ENCODE measurements around the gene RNF103. TPM values are rescaled to one million over a fixed set of nuclear protein-coding genes. Genes with fewer than 3 reads are reported as not detected.
"Not testable (repeated sequence)": the region's sequence is repeated elsewhere in the genome, so short reads cannot be mapped to it uniquely, and the experiment has no call there.

RNF103 gene
- total and polyA plus RNA-seq, 3 donors from 2014 or later = 48.2 to 59.7 (median 53.7) TPM

DNA sequence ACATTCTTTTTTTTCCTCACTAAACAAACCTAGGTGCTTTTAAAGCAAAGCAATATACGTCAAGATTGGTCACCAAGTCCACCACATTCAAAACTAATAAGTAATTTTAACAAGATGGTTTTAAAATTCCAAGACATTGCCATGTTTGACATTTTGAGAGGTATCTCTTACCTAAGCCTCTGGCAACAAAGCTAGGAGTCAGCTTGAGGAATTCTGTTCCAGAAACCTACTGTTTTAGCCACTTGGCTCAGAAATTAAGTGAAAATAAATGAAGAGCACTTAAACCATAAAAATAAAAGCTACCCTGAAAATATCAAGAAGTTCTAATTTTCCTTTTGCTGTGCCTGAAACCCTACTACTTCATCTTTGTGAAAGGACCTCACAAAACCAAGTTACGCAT, 30.4 kb downstream of the RNF103 start:
- intact Hi-C loops (cut with DNase I; ENCODE audit: low total_unique reads) = no loop called here
- Histone ChIP-seq H3K27me3 (no peaks in the 10 kb centered on the region), H3K36me3 (ENCODE audit: low read depth, missing control alignments) (no peaks in the 10 kb centered on the region), H3K27ac (no peak overlapping the region), H3K9me3 (no peaks in the 10 kb centered on the region), H3K4me3 (no peak overlapping the region), H3K4me1 (no peaks in the 10 kb centered on the region)
- TF ChIP-seq POLR2A (IDR thresholded peaks at IDR 0.05) (no peak), CTCF (IDR thresholded peaks at IDR 0.05) (no peak)
- 72 to 82% methylated on average over 2 of the region's 2 CpGs for WGBS, 2 donors
- no peak for DNase-seq

DNA sequence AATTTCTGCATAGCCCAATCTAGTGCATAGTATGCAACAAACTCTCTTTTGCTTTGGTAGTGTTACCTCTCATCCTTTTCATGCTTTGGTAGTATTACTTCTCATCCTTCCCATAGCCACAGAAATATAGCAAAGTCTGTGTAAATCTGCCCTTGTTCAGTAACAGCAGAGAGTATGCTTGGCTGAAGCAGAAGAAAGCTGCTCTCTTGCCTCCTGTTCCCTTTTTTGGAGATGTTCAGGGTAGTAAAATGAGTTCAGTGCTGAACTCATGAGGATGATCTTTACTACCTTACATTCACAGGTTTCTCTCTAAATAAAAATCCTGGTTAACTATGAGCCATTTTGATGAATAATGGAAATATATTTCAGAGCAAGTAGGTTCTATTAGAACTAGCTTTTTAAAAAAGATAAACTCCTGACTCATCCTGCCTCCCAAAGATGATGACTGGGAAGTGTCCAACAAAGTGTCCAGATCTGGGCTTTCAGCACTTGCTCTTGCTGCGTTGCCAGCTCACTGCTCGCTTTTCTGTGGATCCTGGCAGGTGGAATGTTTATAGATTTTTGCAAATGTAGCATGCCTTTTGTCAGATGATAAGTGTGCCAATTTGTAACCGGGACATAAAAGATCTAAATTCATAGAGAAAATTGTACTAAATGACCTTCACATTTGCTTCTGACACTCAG, 31.0 kb downstream of the RNF103 start:
- no peak overlapping the region for H3K4me3 ChIP-seq
- TF ChIP-seq CTCF (IDR thresholded peaks at IDR 0.05) (no peak), POLR2A (IDR thresholded peaks at IDR 0.05) (no peak)
- intact Hi-C loops (cut with DNase I; ENCODE audit: low total_unique reads) = no loop called here
- H3K27ac ChIP-seq = no peak overlapping the region
- 31 to 59% methylated on average over 3 of the region's 3 CpGs for WGBS, 2 donors
- DNase-seq = no peak
- no peaks in the 10 kb centered on the region for H3K9me3 ChIP-seq
- no peaks in the 10 kb centered on the region for H3K36me3 ChIP-seq (ENCODE audit: low read depth, missing control alignments)
- H3K27me3 ChIP-seq = no peaks in the 10 kb centered on the region
- H3K4me1 ChIP-seq = no peaks in the 10 kb centered on the region

GRCh38 chr2:86589701-86590100, 34.0 kb downstream of the RNF103 start:
- DNase-seq; H3K4me1 ChIP-seq; intact Hi-C loops (cut with DNase I; ENCODE audit: low total_unique reads); H3K4me3 ChIP-seq; H3K36me3 ChIP-seq (ENCODE audit: low read depth, missing control alignments); H3K9me3 ChIP-seq; H3K27me3 ChIP-seq; H3K27ac ChIP-seq: not testable (repeated sequence)
- 91 to 99% methylated on average over 5 of the region's 5 CpGs for WGBS, 2 donors

DNA sequence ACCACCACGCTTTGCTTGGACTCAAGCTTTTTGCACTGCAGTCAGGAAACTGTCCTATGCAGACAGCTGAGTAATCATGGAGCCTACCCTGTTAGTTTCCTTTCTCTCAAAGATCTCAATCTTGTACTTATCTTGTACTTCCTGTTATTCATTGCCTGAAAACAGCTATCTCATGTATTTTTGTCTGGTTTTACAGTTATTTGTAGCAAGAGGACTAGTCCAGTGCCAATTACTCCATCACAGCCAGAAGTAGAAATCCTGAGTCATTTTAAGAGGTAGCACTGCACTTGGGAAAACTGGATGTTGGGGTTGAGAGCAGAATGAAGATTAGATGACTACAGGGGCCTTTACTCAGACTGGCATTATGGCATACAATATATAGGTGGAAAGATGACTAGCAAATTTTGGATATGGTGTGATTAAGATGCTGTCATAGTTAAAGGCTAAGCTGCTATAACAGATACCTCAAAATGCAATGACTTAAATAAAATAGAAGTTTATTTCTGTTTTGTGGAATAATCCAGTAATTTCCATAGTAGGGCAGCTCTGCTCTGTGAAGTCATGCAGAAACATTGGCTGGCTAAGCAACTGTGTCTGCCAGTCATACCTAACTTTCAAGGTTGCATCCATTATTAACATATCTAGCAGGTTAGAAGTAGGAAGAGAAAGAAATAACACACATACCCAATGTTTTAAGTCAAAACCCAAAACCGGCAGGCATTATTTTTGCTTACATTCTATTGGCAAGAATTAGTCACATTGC, 39.3 kb downstream of the RNF103 start:
- no peak overlapping the region for H3K27ac ChIP-seq
- no peaks in the 10 kb centered on the region for H3K9me3 ChIP-seq
- no peaks in the 10 kb centered on the region for H3K4me1 ChIP-seq
- no peaks in the 10 kb centered on the region for H3K36me3 ChIP-seq (ENCODE audit: low read depth, missing control alignments)
- H3K27me3 ChIP-seq = no peaks in the 10 kb centered on the region
- TF ChIP-seq CTCF (IDR thresholded peaks at IDR 0.05) (no peak), POLR2A (IDR thresholded peaks at IDR 0.05) (no peak)
- WGBS, 2 donors = 83 to 84% methylated on average over 2 of the region's 2 CpGs
- no peak overlapping the region for H3K4me3 ChIP-seq
- DNase-seq = no peak
- intact Hi-C loops (cut with DNase I; ENCODE audit: low total_unique reads) = no loop called here

- no peak for DNase-seq
- H3K36me3 ChIP-seq (ENCODE audit: low read depth, missing control alignments) = no peaks in the 10 kb centered on the region
- no peaks in the 10 kb centered on the region for H3K27me3 ChIP-seq
- no peak overlapping the region for H3K27ac ChIP-seq
- H3K9me3 ChIP-seq = no peaks in the 10 kb centered on the region
- TF ChIP-seq CTCF (IDR thresholded peaks at IDR 0.05) = no peak
- no peak for TF ChIP-seq POLR2A (IDR thresholded peaks at IDR 0.05)
- no peak overlapping the region for H3K4me3 ChIP-seq
- H3K4me1 ChIP-seq = no peaks in the 10 kb centered on the region
- intact Hi-C loops (cut with DNase I; ENCODE audit: low total_unique reads) = no loop called here
Observed at GRCh38 chr2:86580560-86580959, 43.1 kb downstream of the RNF103 start.

Measured in testis (tissue), 3 donors.